ENCODE measurements around the gene NLRP1. TPM values are rescaled to one million over a fixed set of nuclear protein-coding genes. Genes with fewer than 3 reads are reported as not detected.

The NLRP1 gene
- total RNA-seq, 2 donors from 2014 or later, result 39.9 to 129 TPM

- no peaks in the 10 kb centered on the region for H3K9me3 Mint-ChIP-seq
- H3K4me3 Mint-ChIP-seq, result no peak overlapping the region
- ATAC-seq (replicated peaks), result no peak
- peaks cover 26% of the 10 kb centered on the region for H3K36me3 Mint-ChIP-seq (ENCODE audit: low read depth)
- H3K27me3 Mint-ChIP-seq, result no peaks in the 10 kb centered on the region
- no peak overlapping the region for H3K27ac Mint-ChIP-seq
- peaks cover 11% of the 10 kb centered on the region for H3K4me1 Mint-ChIP-seq
Observed at GRCh38 chr17:5502552-5502951, 81.8 kb downstream of the NLRP1 start.

GRCh38 chr17:5501685-5502084 lies 82.6 kb downstream of the NLRP1 start:
- Mint-ChIP-seq H3K27me3 (no peaks in the 10 kb centered on the region), H3K4me1 (peaks cover 11% of the 10 kb centered on the region), H3K36me3 (ENCODE audit: low read depth) (peaks cover 22% of the 10 kb centered on the region), H3K4me3 (peak overlapping the region; percentile 88), H3K27ac (no peak overlapping the region), H3K9me3 (no peaks in the 10 kb centered on the region)
- ATAC-seq (replicated peaks), result no peak

- H3K36me3 Mint-ChIP-seq (ENCODE audit: low read depth), result peaks cover 17% of the 10 kb centered on the region
Observed at GRCh38 chr17:5500589-5501391, 83.5 kb downstream of the NLRP1 start.

GRCh38 chr17:5500247-5500588 lies 84.1 kb downstream of the NLRP1 start:
- Mint-ChIP-seq H3K4me1 (peaks cover 11% of the 10 kb centered on the region), H3K27me3 (no peaks in the 10 kb centered on the region), H3K4me3 (peak overlapping the region; percentile 88), H3K27ac (peak overlapping the region; percentile 88), H3K9me3 (no peaks in the 10 kb centered on the region), H3K36me3 (ENCODE audit: low read depth) (peaks cover 14% of the 10 kb centered on the region)
- ATAC-seq (replicated peaks), result no peak

More at GRCh38 chr17:5500589-5501391, 83.5 kb downstream of the NLRP1 start:
- H3K4me3 Mint-ChIP-seq, result peak overlapping the region; percentile 88
- peak; percentile 87 for ATAC-seq (replicated peaks)
- no peaks in the 10 kb centered on the region for H3K27me3 Mint-ChIP-seq
- peaks cover 11% of the 10 kb centered on the region for H3K4me1 Mint-ChIP-seq
- H3K27ac Mint-ChIP-seq, result peak overlapping the region; percentile 88
- no peaks in the 10 kb centered on the region for H3K9me3 Mint-ChIP-seq

- Mint-ChIP-seq H3K4me1 (peaks cover 11% of the 10 kb centered on the region), H3K4me3 (peak overlapping the region; percentile 88), H3K27me3 (no peaks in the 10 kb centered on the region), H3K9me3 (no peaks in the 10 kb centered on the region), H3K36me3 (ENCODE audit: low read depth) (peaks cover 14% of the 10 kb centered on the region), H3K27ac (no peak overlapping the region)
- no peak for ATAC-seq (replicated peaks)
Observed at GRCh38 chr17:5499476-5500231, 84.7 kb downstream of the NLRP1 start.

GRCh38 chr17:5492970-5493369 lies 91.3 kb downstream of the NLRP1 start:
- Mint-ChIP-seq H3K9me3 (no peaks in the 10 kb centered on the region), H3K4me1 (peaks cover 11% of the 10 kb centered on the region), H3K27me3 (no peaks in the 10 kb centered on the region), H3K4me3 (no peak overlapping the region), H3K27ac (no peak overlapping the region), H3K36me3 (ENCODE audit: low read depth) (peaks cover 40% of the 10 kb centered on the region)
- ATAC-seq (replicated peaks), result no peak

GRCh38 chr17:5488752-5489151 lies 95.6 kb downstream of the NLRP1 start:
- Mint-ChIP-seq H3K4me1 (peaks cover 23% of the 10 kb centered on the region), H3K9me3 (no peaks in the 10 kb centered on the region), H3K27ac (no peak overlapping the region), H3K36me3 (ENCODE audit: low read depth) (peaks cover 81% of the 10 kb centered on the region), H3K4me3 (peak overlapping the region; percentile 99), H3K27me3 (no peaks in the 10 kb centered on the region)
- ATAC-seq (replicated peaks), result no peak

- Mint-ChIP-seq H3K27me3 (no peaks in the 10 kb centered on the region), H3K4me3 (peak within 1 kb of the TSS; percentile 99), H3K9me3 (no peaks in the 10 kb centered on the region), H3K4me1 (peaks cover 29% of the 10 kb centered on the region), H3K36me3 (ENCODE audit: low read depth) (peaks cover 95% of the 10 kb centered on the region), H3K27ac (peak within 1 kb of the TSS; percentile 98)
- peak; percentile 95 for ATAC-seq (replicated peaks)
Observed at GRCh38 chr17:5486206-5487124, 97.8 kb downstream of the NLRP1 start, which contains the start of gene MIS12. Gene MIS12 (plus strand): TSS chr17:5486566. CDS start chr17:5488863, 2,297 bp downstream.

- Mint-ChIP-seq H3K27ac (peak within 1 kb of the TSS; percentile 98), H3K4me3 (peak within 1 kb of the TSS; percentile 99), H3K4me1 (peaks cover 34% of the 10 kb centered on the region), H3K27me3 (no peaks in the 10 kb centered on the region), H3K36me3 (ENCODE audit: low read depth) (peaks cover 98% of the 10 kb centered on the region), H3K9me3 (no peaks in the 10 kb centered on the region)
- peak; percentile 6 for ATAC-seq (replicated peaks)
Observed at GRCh38 chr17:5485270-5486205, 98.8 kb downstream of the NLRP1 start, which contains the start of gene DERL2. Gene DERL2 (minus strand): TSS chr17:5486178. CDS start chr17:5486161, 17 bp downstream.

GRCh38 chr17:5481451-5481850 lies 102.9 kb downstream of the NLRP1 start:
- Mint-ChIP-seq H3K4me1 (peaks cover 24% of the 10 kb centered on the region), H3K9me3 (no peaks in the 10 kb centered on the region), H3K36me3 (ENCODE audit: low read depth) (peaks cover 98% of the 10 kb centered on the region), H3K27ac (no peak overlapping the region), H3K4me3 (no peak overlapping the region), H3K27me3 (no peaks in the 10 kb centered on the region)
- ATAC-seq (replicated peaks), result no peak

- H3K27ac Mint-ChIP-seq, result no peak overlapping the region
- H3K36me3 Mint-ChIP-seq (ENCODE audit: low read depth), result peaks cover 98% of the 10 kb centered on the region
- no peaks in the 10 kb centered on the region for H3K9me3 Mint-ChIP-seq
- H3K27me3 Mint-ChIP-seq, result no peaks in the 10 kb centered on the region
- H3K4me3 Mint-ChIP-seq, result no peak overlapping the region
- no peak for ATAC-seq (replicated peaks)
- H3K4me1 Mint-ChIP-seq, result peaks cover 24% of the 10 kb centered on the region
Observed at GRCh38 chr17:5480962-5481361, 103.3 kb downstream of the NLRP1 start.

GRCh38 chr17:5478992-5479391 lies 105.3 kb downstream of the NLRP1 start:
- H3K36me3 Mint-ChIP-seq (ENCODE audit: low read depth), result peaks cover 100% of the 10 kb centered on the region
- no peak overlapping the region for H3K4me3 Mint-ChIP-seq
- ATAC-seq (replicated peaks), result no peak
- H3K27ac Mint-ChIP-seq, result no peak overlapping the region
- H3K9me3 Mint-ChIP-seq, result no peaks in the 10 kb centered on the region
- H3K27me3 Mint-ChIP-seq, result no peaks in the 10 kb centered on the region
- H3K4me1 Mint-ChIP-seq, result peaks cover 20% of the 10 kb centered on the region

- ATAC-seq (replicated peaks), result no peak
- Mint-ChIP-seq H3K27me3 (no peaks in the 10 kb centered on the region), H3K4me1 (peaks cover 8% of the 10 kb centered on the region), H3K9me3 (no peaks in the 10 kb centered on the region), H3K27ac (no peak overlapping the region), H3K4me3 (no peak overlapping the region), H3K36me3 (ENCODE audit: low read depth) (peaks cover 76% of the 10 kb centered on the region)
Observed at GRCh38 chr17:5473906-5474305, 110.4 kb downstream of the NLRP1 start.
